Activated CD4-positive, alpha-beta T cell treated with anti-CD3 and anti-CD28 coated beads, Interleukin-2, amount 50 U/mL, for 16 hours (primary cell): Measurements from ENCODE around the gene MOGAT1.

Experiments
- DNase-seq: peaks from one replicate; pipeline ENCODE4 v3.0.0-alpha.2; 2020

The MOGAT1 gene, protein sequence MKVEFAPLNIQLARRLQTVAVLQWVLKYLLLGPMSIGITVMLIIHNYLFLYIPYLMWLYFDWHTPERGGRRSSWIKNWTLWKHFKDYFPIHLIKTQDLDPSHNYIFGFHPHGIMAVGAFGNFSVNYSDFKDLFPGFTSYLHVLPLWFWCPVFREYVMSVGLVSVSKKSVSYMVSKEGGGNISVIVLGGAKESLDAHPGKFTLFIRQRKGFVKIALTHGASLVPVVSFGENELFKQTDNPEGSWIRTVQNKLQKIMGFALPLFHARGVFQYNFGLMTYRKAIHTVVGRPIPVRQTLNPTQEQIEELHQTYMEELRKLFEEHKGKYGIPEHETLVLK

GRCh38 chr2:222671259-222672067 lies at the start of gene MOGAT1:
TSS of gene MOGAT1 (plus strand) at chr2:222671658. CDS start at chr2:222671786, 128 bp downstream.
- DNase-seq = no peak

DNA sequence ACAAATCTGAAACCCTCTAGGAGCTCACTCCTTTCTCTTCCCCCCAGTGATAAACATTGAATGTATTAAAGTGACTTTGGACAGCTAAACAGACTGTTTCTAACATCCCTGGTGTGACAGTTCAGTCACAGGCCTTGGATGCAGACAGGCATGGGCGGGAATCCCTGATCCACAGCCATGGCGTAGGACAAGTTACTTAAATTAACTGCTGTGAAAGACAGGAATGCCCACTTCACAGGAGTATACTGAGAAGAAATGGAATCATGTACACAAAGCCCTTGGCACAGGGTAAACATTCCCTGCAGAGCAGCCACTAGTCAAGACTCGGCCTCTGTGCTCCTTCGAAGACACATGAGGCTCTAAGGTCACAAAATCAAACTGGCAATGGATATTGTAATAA lies 49.6 kb upstream of the MOGAT1 start:
- DNase-seq = no peak

- DNase-seq = no peak
Observed at GRCh38 chr2:222622910-222623309, 48.5 kb upstream of the MOGAT1 start.

DNA sequence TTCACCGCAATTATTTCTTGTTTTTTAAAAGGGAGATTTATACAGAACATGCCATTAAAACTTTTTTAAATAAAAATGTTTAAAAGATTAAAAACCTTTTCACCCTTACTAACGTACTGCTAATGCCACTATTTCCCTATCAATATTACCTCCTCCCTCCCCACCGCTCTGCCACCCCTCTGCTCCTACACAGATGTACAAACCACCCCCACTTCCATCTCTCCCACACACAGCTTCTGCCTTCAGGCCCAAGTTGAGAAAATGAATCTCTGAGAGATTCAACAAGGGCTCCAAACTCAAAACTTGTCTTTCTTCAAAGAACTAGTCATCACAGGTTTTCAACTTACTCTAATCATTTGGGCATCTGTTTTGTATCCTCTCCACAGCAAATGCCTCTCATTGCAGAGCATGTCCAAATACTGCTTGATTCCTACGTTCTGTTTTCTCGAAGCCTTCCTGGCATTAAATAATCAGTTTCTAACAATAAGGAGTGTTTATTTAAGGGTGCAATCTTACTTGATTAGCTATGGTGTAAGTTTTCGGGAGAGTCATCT lies 47.6 kb upstream of the MOGAT1 start:
- no peak for DNase-seq

- no peak for DNase-seq
Observed at GRCh38 chr2:222627764-222628163, 43.7 kb upstream of the MOGAT1 start.

DNA sequence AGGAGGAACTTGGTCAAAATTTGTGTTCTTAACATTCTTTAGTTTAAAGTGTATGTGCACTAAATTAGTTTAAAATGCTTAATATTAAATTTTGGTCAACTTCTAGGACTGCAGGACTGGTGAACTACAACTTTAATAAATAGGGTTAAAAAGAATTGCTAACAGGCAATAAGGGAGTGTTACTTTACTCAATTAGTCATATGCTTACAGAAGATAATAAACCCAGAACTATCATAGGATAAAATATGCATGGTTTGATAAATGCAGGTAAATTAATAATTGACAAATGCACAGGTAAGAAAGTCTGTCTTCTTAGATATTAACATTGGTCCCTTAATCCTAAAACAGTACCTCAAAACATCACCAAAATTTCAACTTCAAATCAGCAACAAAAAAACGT lies 36.2 kb upstream of the MOGAT1 start:
- no peak for DNase-seq

GRCh38 chr2:222637067-222637466 lies 34.4 kb upstream of the MOGAT1 start:
- DNase-seq = no peak

GRCh38 chr2:222641336-222641735 lies 30.1 kb upstream of the MOGAT1 start:
- DNase-seq = no peak

GRCh38 chr2:222643134-222643533 lies 28.3 kb upstream of the MOGAT1 start:
- DNase-seq = no peak

DNA sequence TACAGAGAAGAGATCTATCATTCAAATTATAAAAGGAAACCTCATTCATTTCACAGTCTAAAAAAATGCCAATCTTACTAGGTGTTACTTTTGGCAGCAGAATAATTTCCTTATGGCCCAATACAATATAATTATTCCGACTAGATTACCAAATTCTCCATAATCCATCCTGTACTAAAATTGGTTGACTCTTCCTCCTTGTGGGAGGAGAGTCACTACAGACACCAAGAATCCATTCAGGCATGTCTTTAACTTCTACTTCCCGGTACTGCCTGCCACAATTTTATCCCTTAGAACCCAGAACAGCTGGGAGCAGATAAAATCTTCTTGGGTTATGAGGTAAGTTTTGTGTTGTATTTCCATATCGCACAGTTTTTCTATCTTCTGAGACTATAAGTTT lies 25.4 kb upstream of the MOGAT1 start:
- no peak for DNase-seq

DNA sequence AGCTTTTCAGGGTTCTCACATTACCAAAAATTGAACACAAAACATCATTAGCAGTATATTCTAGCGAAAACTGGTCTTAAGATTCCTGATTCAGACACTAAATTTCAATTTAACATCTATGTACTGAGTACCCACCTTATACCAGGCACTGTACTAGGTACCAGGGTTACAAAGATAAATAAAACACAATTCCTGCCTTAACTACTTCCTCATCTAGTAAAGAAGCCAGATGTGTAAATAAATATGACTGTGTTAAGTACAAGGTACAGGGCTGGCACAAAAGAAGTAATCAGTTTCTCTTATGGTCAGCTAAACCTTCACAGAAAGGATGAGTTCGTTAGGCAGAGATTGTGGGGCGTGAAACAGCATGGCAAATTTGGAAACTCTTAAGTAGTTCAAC lies 21.7 kb upstream of the MOGAT1 start:
- no peak for DNase-seq

DNA sequence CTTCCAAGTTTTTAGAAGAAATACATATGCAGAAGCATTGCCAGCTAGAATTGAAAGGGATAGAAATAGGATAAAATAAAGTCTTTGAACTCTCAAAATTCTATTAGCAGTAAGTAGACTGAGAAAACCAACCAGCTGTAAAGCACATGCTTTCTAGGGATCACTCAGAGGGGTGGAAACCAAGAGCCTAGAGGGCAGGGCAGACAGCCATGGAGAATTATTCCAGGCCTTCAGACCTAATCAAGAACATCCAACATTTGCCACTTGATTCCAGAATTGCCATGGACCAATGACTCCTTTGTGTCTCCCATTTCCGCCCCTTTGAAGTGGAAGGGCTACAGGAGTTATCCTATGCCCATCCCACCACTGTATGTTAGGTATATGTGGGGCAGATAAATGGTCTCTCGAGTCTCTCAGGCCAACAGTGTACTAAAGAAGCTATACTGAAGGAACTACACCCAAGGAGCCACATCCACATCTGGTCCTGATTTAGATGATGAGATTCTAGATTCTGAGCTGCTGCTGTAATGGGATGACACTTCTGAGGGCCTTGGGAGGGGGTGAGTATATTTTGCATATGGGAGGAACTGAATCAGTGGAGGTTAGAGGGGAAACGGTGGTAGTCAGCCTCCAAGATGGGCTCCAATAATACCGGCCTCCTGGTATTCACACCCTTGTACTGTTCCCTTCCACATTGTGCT lies 19.6 kb upstream of the MOGAT1 start:
- no peak for DNase-seq

DNA sequence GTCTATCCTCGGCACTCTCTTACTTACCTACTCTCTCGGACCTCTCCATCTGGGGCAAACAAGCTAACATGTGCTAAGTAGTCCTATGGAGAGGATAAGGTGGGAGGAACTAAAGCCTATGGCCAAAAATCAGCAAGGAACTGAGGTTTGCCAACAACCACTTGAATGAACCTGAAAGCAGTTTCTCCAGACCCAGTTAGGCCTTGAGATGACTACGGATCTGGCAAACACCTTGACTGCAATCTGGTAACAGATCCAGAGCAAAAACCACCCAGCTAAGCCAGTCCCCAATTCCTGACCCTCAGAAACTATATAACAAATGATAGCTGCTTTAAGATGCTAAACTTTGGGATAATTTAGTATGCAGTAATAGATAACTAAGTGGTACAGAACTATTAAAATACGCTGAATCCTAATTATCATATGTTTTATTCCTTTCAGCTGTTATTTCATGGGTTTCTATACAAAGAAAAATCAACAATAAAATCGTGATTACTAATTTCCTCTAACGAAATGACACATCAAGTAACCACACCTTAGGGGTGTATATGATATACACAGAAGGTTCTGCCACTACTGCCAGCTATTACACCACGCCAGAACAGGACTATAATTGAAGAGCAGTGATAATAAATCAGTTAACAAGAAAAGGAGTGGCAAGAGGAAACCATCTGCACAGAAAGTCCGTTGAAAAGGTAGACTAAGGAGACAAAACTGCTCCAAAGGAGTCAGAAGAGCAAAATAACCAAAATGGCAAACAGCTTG lies 18.8 kb upstream of the MOGAT1 start:
- DNase-seq = peak; percentile 73

- peak; percentile 35 for DNase-seq
Observed at GRCh38 chr2:222653280-222653679, 18.2 kb upstream of the MOGAT1 start.

- peak; percentile 95 for DNase-seq
Observed at GRCh38 chr2:222655787-222656525, 15.5 kb upstream of the MOGAT1 start, which contains the start of gene FARSB. TSS of gene FARSB (minus strand) at chr2:222656092. CDS start at chr2:222656073, 19 bp downstream.

- DNase-seq = no peak
Observed at GRCh38 chr2:222656526-222657446, 14.7 kb upstream of the MOGAT1 start.

DNA sequence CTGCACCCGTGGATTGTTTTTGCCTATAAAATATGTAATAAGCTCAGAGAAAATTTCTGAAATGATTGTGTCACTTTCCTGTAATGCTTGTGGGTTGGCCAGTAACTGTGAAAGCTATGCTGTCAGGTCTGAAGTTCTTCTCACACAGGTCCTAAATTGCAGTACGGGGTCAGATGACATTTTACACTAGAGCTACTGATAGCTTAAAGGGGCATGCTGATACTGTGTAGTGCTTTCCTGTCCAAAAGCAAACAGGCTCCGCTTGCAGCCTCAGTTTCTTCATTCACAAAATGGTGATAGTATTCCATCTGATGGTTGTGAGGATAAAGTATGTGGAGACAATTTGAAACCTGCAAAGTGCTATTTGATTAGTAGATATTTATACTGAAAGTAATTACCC lies 8.0 kb upstream of the MOGAT1 start:
- no peak for DNase-seq

- no peak for DNase-seq
Observed at GRCh38 chr2:222668494-222669154, 2.8 kb upstream of the MOGAT1 start.

DNA sequence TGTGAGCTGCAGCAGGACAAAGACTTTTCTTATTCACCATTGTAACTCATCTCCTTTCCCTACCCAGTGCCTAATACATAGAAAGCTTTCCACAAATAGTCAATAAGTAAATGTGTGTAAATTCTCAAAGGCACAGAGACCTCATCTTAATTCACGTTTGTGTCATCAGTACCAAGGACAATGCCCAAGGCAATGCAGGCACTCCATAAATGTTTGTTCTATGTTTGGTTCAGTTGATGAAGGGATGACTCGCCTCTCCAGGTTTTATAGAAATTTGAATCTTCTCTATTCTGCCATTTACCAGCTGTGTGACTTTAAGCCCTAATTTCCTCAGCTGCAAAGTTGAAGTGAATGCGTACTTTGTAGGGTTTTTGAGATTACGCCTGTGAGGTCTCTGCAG lies 2.1 kb upstream of the MOGAT1 start:
- DNase-seq = no peak
